ENCODE data around the gene NKAIN1.

DNA sequence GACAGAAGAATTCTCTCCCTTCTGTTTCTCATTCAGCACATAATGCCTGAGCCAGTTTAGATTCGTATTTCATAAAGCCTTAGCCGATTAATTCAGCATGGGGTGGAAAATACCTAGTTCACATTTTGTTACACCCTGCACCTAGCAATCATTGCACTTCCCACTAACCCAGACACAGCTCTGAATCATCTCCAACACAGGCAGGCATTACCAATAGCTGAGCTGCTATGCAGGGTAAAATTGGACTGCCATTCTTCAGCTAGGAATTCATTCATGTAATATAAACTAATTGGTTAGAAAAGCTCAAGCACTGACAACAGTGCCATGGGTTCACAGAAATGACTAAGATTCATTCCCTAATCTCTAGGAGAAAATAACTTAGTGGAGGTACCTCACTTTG is 26.9 kb upstream of the NKAIN1 start:
- TF ChIP-seq, protein P1, sequence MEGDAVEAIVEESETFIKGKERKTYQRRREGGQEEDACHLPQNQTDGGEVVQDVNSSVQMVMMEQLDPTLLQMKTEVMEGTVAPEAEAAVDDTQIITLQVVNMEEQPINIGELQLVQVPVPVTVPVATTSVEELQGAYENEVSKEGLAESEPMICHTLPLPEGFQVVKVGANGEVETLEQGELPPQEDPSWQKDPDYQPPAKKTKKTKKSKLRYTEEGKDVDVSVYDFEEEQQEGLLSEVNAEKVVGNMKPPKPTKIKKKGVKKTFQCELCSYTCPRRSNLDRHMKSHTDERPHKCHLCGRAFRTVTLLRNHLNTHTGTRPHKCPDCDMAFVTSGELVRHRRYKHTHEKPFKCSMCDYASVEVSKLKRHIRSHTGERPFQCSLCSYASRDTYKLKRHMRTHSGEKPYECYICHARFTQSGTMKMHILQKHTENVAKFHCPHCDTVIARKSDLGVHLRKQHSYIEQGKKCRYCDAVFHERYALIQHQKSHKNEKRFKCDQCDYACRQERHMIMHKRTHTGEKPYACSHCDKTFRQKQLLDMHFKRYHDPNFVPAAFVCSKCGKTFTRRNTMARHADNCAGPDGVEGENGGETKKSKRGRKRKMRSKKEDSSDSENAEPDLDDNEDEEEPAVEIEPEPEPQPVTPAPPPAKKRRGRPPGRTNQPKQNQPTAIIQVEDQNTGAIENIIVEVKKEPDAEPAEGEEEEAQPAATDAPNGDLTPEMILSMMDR (conservative IDR thresholded peaks at IDR 0.05) = no peak
- TF ChIP-seq ZFX (IDR thresholded peaks at IDR 0.05) = no peak

All from C4-2B (cell line).